Hypothalamus (tissue), 51 donors: ENCODE results near the gene CNNM2.
"Not testable (repeated sequence)": the region's sequence is repeated elsewhere in the genome, so short reads cannot be mapped to it uniquely, and the experiment has no call there.

Experiments used
- DNase-seq, 51 donors: peaks; one replicate each; lab custom pipeline; 2025; lab: John Stamatoyannopoulos, UW

CNNM2 gene

GRCh38 chr10:103067099-103067477 lies 149.0 kb downstream of the CNNM2 start:
- DNase-seq, result not testable (repeated sequence)

GRCh38 chr10:103067484-103067883 lies 149.4 kb downstream of the CNNM2 start:
- no peak for DNase-seq

GRCh38 chr10:103067956-103068355 lies 149.9 kb downstream of the CNNM2 start:
- no peak for DNase-seq

GRCh38 chr10:103069453-103070331 lies 151.6 kb downstream of the CNNM2 start:
- DNase-seq, result peak in 25 of 51 donors; percentile 2 to 55 (median 21)

- DNase-seq, result no peak
Observed at GRCh38 chr10:103072276-103072675, 154.2 kb downstream of the CNNM2 start.

GRCh38 chr10:103072891-103073290 lies 154.8 kb downstream of the CNNM2 start:
- no peak for DNase-seq

GRCh38 chr10:103077020-103077419 lies 158.9 kb downstream of the CNNM2 start:
- no peak for DNase-seq

- no peak for DNase-seq
Observed at GRCh38 chr10:103077491-103078308, 159.6 kb downstream of the CNNM2 start.

- DNase-seq, result no peak
Observed at GRCh38 chr10:103078309-103078615, 160.2 kb downstream of the CNNM2 start.

GRCh38 chr10:103078676-103079075 lies 160.6 kb downstream of the CNNM2 start:
- no peak for DNase-seq

GRCh38 chr10:103079100-103079499 lies 161.0 kb downstream of the CNNM2 start:
- no peak for DNase-seq

- DNase-seq, result no peak
Observed at GRCh38 chr10:103079946-103080345, 161.9 kb downstream of the CNNM2 start.

- no peak for DNase-seq
Observed at GRCh38 chr10:103080891-103081581, 162.9 kb downstream of the CNNM2 start.

- DNase-seq, result peak in 1 of 51 donors; percentile 9
Observed at GRCh38 chr10:103082683-103083082, 164.6 kb downstream of the CNNM2 start.

GRCh38 chr10:103083266-103083976 lies 165.3 kb downstream of the CNNM2 start:
- DNase-seq, result peak in 13 of 51 donors; percentile 9 to 54 (median 24)

- DNase-seq, result no peak
Observed at GRCh38 chr10:103083977-103084320, 165.9 kb downstream of the CNNM2 start.

GRCh38 chr10:103086261-103086660 lies 168.2 kb downstream of the CNNM2 start:
- DNase-seq, result no peak

GRCh38 chr10:103086799-103087198 lies 168.7 kb downstream of the CNNM2 start:
- no peak for DNase-seq

GRCh38 chr10:103089493-103089892 lies 171.4 kb downstream of the CNNM2 start:
- no peak for DNase-seq

- no peak for DNase-seq
Observed at GRCh38 chr10:103090911-103091310, 172.8 kb downstream of the CNNM2 start.

- DNase-seq, result no peak
Observed at GRCh38 chr10:103095005-103095404, 176.9 kb downstream of the CNNM2 start.
